Measurements from ENCODE around the gene KHDC4.

Gene KHDC4

DNA sequence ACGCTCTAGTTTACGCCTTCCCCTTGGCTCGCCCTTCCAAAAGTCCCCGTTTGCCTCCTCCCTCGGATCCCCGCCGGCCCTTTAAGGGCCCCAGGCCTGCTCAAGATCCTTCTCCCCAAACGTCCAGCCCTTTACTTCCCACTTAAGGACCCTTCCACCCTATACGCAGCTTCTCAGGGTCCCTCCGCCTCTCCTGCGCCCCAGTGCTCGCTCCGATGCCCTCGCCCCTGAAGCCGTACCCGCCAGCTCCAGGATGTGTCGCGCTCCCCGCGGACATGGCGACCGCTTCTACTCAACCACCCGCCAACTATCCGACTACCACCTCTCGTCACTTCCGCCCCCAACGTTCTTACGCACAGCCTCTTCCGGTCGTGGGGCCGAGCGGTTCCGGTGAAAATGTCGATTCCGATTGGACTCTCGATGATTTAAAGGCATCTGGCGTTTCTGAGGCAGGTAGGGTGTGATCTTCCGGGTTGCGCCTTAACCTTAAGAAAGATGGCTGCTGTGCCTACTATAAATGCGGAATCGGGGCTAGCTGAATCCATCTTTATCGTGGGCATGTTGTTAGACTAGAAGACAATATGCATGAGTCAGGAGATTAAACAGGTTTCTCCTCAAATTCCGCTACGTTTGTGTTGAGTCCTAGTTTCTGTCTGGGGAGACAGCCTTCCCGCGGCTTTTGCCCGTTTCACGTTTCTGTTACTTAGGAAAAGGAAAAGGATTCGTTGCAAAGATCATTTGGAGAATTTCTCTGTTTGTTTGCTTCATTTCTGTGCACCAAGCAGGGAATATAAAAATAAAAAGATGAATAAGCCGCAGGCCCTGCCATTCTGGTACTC, at the start of gene KHDC4:
Gene KHDC4 (minus strand): TSS at position 317 of the 839 bp plus-strand sequence. CDS start 40 bp downstream, at position 277.
- DNase-seq: peak; percentile 84 to 99 (median 94)

DNA sequence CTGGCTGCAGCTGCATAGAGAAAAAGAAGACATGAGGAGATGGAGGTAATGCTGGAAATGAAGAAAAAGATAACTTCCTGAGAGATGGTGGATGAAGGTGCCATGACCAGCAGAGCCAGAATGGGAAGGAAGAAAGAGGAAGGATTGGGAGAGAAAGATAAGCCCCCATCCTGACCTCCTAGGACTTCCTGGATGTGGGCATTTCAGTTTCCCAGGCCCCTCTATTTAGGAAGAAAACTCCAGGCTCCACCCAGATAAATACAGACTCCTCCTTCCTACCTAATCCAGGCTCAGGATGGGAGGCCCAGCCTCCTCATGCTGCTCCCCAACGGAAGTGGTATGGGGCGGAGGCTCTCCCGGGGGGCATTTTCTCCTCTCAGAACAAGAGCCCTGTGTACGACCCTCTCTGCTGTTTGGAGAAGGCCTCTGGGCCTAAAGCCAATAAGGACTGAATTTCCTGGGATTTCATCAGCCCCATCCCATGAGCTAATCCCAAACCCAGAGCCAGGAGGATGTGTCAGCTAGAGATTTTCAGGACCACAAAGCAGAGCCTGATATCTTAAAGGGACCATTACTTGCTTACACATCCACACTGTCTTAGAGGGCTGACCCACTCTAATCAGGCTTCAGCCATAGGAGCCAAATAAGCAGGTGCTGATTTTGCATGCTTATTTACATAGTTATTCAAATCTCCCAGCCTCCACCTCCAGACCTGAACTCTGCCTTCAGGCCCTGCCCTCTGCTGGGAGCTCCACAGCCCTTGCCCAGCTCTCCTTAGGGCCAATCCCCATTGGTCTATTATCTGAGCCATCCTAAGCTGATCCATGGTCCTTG, 49.2 kb upstream of the KHDC4 start:
- no peak for DNase-seq

DNA sequence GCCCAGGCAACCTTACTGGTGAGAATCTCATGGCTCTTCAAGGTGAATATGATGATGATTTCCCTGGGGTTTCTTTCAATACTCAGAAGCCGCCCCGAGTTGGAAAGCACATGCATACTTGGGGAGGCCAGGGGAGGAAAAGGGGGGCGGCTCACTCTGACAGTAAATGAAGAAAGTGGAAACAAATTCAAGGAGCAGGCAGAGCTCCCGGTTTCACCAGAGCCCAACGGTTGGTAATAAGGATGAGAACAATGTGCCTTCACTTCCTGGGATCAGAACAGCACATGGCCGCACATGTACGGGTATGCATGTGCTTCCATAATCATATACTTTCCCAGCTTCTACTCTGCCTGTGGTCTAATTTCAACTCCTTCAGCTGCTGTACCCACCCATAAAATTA, 47.9 kb upstream of the KHDC4 start:
- no peak for DNase-seq

DNA sequence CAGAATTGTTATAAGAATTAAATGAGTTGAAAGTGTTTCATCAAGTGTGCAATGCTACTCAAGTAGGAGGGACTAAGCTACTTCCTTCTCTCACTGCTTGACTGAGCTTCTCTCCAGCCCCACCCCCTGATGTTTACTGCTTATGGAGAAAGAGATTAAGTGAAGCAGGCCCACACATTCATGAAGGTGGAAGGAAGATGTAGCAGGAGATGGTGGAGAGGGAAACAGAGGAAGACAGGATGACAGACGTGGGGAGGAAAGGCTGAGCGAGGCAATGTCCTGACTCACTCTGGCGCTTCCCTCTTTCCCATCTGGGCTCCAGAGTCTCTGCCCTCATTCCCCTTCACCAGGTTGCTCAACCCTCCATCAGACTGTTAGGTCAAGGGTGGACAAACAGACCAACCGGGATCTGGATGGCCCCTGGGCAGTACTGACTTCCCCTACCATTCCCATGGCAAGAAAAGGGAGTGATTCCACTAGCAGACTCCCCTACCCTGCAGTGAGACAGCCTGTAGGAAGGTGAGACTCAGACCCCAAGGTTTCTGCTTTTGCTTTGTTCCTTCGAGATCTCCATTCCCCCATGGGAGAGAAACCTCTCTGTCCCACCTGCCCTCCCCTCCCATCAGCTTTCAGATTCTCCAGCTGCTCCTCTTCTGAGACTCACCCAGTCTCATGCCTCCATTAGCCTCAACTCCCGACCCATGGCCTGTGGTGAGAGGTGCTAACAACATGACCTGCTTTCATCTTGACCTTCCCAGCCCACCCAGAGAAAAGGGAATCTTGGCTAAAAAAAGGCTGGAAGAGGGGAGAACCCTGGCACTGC, 47.3 kb upstream of the KHDC4 start:
- DNase-seq: peak in 1 of 56 donors; percentile 9

DNA sequence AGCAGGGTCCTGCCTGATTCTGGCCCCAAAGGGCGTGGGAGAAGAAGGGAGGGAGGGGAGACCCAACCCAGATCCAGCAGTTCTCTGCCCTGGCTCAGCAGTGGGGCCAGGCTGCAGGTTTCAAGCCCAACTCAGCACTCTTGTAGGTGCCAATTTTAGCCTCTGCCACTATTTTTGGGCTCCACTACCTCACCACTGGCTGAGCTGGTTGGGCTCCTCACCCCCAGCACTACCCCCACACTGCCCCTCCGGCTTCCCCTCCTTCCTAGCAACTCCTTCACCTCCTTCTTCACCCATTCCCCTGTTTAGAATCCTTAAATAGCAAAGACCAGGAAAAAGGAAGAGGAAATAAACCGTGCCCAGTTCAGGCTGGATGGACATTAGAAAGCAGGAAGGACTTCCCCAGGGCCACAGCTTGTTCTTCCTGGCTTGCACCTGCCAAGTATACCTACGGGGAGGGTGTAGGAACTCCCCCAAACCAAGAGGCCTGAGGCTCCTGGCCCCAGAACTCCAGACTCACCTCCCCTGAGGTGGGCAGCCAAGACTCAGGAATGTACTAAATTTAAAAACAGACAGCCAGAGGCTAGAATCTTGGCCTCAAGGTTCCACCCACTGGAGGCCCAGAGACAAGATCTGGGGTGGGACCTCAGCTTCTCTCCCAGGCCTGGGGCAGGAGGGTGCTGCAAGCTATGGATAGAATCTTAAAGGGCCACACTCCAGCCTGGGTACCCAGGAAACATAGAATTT, 45.6 kb upstream of the KHDC4 start:
- DNase-seq: peak in 4 of 56 donors; percentile 8 to 17 (median 12)

DNA sequence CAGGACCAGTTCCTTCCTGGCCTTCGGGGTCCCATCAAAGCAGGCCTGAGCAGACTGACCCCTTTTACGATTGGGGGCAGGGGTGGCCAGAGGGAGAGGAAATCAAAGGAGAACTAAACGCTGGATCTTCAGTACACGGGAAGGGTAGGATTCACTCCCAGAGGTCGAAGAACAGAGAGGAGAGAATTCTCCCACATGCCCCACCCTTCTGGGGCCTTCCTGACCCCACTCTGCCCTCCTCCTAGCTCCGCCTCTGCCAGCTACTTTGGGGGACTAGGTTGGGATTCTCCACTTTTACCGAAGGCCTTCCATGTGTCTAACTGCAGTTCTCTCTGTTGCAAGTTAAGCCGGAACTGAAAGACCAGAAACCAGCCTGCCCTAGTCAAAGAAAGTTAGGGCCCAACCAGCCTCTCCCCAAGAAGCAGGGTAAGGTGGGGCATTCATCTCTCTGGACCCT, 44.8 kb upstream of the KHDC4 start:
- no peak for DNase-seq

DNA sequence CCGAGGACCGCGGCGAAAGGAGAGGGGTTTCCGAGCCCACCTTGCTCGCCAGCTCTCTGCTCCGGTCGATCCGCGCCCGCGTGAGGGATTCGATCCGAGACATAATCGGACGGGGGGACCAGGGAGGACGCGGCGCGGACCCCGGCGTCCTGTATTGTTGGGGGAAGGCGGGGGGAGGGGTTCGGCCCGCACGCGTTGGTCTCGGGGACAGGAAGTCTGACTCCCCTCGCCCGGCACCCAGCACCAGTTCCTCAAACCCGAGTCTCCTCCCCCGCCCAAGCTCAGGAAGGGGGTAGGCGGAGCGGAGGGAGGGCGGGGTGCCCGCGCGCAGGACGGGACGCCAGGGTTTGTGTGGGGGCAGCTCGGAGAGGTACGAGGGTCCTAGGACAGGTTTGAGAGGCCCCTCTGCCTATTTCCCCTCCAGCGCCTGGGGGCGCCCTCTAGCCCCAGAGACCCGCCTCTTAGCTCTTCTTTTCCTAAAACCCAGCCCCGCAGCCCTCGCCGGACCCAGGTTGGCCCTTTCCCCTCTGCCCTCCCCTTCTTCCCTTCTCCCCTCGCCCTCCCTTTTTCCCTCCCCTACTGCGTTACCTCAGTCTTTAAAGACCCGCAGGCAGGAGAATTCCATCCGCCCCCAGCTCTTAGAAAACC, 44.2 kb upstream of the KHDC4 start, which contains the start of gene ARHGEF2:
Gene ARHGEF2 (minus strand): TSS at position 223 of the 648 bp plus-strand sequence. CDS start 120 bp downstream, at position 103.
- peak in 43 of 56 donors; percentile 25 to 75 (median 50) for DNase-seq

DNA sequence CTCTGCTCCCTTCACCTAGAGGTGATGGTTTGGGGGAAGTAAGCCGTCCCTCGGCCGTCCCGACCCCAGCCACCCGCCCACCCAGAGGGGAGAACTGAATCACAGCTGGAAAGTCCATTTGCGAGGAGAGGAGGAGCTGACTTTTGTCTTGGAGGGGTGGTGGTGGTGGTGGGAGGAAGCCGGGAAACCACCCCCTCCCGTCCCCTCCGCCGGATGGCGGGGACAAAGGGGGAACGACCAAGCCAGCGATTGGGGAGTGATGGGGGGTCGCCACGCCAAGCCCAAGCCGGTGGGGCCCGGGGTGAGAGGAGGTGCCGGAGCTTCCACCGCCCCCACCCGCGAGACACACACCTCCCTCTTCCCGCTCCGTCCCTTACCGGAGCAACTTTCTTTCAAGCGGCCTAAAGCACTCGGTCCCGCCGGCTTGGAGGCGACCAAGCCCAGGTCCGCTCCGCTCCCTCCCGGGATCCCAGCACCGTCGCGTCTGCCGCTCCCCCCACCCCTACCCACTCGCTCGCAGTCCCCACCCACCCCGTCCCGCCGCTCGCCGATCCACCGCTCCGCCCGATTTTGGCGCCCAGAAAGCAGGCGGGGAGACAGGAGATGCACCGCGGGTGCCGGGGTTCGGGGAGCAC, 43.6 kb upstream of the KHDC4 start:
- peak in 23 of 56 donors; percentile 34 to 68 (median 50) for DNase-seq

DNA sequence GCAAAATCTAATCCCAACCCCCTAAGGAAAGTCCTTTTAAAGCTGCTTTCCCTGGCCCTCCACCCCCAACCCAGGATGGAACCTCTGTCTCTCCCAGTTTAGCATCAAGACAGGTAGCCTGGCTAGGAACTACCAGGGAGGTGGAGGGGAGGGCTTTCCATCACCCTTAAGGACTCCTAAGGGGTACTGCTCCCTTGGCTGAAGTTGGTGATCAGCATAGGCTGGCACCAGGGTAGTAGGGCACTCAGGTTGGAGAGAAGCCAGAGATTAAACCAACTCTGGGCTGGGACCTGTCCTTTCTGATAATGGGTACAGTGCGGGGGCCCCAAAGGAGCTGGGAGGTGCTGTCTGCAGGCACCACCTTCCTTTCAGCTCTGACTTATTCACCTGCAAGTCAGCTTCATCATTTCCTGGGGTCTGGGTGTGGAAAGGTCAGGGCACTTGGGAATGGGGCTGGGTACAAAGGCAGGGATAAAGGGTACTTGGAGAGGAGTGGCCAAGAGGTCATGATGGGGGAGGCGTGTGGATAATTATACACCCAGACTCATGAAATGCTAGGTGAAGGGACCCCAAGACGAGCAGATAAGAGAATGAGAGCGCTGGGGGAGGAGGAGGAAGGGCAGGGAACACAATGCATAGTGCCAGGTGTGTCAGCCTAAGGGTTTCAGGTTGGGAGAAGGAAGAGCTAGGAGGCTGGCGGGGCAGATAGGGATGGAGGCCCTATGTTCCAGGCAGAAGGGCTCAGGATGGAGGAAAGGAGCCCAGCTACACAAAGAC, 42.9 kb upstream of the KHDC4 start:
- DNase-seq: peak in 7 of 56 donors; percentile 11 to 48 (median 30)

DNA sequence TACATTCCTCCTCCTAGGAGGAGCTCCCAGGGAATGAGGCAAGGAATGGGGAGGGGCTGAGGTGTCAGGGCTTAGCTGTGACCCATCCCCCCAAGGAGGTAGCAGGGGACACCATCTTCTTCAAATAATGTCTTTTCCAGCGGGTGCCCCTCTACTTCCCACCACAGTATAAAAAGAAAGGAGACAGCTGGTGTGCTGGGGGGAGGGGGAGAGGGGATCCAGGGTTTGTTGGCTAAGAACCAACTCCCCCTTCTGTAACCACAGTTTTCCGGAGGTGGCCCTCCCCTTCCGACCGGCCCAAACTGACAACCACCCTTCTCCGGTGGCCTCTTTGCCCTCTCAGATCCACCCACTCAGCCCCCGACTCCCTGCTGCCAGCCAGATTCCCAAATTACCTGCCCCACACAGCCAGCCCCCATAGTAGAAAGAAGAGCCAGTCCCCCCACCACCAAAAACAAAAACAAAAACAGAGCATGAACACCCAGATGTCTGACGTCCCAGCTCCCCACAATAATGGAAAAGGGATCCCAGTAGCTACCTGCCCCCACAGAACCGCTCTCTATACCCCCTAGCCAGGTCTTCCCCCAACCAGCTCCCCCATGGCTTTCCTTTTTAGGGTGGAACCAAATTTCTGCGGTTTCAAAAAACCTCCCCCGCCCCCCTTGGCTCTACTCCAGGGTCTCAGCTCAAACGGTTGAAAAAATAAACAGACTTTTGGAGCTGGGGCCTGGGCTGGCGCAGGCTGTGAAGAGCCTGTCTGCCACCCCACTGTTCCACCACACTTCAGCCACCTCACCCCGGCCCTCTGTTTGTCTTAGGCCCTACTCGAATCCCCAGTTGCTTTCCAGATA, 42.1 kb upstream of the KHDC4 start:
- DNase-seq: peak in 19 of 56 donors; percentile 14 to 56 (median 38)

DNA sequence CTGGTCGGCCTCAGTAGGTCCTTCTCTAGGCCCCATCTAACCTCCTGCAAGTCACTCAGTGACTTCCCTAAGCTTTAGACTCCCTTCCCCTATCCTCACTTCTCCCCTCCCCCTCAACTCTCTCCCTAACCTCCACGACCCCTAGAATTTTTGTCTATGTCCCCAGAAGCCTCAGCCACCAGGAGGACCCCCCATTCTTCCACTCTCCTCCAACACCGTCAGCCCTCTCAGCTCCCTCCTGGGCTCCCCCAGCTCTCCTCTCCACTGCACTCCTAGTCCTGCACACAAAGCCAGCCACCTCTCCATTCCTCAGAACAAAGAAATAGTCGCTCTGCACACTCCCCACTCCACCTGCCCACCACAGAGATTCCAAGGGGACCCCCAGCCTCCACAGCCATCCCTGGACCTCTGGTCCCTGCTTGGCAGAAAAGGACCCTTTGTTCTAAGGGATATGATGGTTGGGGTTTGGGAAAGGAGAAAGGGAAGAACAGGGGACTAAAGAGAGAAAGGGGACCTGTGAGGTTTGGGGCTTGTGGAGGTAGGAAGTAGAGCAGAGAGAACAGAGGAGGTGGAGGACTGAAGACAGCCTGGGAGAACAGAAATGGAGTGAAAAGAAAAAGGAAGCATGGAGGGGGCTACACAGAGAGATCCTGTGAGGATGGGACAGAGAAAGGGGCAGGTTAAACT, 41.3 kb upstream of the KHDC4 start:
- peak in 7 of 56 donors; percentile 8 to 61 (median 46) for DNase-seq

DNA sequence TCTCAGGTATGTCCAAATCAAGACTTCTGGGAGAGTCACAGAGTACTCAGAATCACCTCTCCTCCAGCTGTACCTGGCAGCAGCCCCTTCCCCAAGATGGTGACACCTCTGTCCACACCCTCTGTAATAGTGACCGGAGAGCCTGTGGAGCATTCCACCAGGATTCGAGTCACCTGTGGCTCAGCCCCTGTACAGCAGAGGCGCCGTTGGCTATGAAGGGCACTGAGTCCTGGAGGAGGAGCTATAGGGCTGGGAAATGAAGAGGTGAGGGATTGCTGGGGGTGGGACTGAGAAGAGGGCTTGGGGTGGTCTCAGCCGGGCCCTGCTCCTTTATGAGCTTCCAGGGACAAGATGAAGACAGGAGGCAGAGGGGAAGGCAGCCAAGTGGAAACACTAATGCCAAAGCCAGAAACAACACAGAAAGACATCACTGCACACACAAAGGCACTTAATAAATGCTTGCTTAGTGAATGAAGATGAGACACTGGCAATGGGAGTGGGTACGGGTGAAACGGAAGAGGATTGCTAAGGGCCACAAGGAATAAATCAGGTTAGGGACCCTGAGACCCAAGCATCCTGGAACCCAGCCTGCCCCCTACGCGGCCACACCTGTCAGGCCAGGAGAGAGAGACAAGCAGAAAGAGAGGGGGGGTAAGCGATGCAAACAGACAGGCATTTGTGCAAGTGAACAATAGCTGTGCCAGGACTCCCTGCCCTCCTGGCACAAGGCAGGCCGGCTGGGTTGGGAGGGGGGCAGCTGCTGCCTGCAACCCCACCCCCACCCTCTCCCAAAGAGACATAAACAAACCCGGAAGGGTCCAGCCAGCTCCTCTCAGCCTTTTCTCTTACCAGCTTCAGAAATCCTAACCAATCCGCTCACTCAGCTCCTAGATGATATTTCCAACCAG, 40.2 kb upstream of the KHDC4 start:
- DNase-seq: peak in 54 of 56 donors; percentile 40 to 93 (median 78)

DNA sequence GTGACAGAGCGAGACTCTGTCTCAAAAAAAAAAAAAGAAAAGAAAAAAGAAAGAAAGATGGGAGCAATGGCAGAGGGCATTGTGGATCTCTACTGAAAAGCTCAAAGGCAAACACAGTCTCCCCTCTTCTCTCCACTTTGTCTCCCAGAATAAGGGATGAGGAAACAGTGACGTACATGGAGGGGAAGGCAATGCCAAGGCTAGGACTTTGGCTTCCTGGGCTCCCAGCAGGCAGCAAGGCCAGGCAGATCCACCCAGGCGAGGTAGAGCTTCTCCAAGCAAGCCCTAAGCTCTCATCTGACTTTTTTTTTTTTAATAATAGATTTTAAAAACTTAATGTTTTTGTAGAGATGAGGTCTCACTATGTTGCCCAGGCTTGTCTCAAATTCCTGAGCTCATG, 39.5 kb upstream of the KHDC4 start:
- peak in 2 of 56 donors; percentile 6 to 12 for DNase-seq

DNA sequence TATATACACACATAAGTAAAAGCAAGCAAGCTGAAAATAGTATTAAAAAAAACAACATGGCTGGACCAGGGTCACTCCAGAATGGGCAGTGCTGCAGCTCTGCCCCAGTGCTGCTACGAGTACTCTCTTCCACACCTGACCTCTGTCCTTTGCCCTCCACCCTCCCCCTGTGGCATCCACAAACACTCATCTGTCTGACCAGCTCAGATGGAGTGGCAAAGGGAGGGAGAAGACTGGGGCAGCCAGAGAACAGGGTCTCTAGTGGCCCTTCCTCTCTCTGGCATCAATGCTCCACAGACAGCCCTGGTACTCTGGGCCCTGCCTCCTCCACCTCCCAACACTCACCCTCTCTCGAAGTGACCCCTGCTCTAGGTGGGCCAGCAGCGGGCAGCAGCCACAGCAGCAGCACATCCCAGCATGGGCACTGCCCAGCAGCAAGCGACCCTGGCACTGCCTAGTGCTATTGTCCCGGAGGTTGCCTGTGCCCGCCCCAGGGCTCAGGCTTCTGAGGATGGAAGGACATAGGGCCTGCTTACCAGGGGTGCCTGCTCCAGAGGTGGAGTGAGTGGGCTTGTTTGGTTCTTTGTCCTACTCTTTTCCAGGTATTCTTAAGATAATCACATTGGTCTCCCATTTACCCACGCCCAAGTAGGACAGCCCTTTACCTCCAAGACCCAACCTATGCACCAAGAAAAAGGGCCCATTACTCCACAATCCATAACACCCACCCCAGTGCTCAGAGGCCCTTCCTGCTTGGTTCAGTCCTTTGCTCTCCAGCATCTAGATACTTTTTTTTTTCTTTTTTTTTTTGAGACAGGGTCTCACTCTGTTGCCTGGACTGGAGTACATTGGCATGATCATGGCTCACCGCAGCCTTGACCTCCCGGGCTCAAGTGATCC, 37.9 kb upstream of the KHDC4 start:
- DNase-seq: peak in 43 of 56 donors; percentile 12 to 85 (median 58)

Data from amygdala (tissue), 56 donors.